EH (cell line): ENCODE results near the gene NKX1-1.
"Not testable (repeated sequence)": the region's sequence is repeated elsewhere in the genome, so short reads cannot be mapped to it uniquely, and the experiment has no call there.

ENCODE experiments used
- DNase-seq: peaks from one replicate; pipeline ENCODE4 v3.0.0-alpha.2; 2015; ENCODE audit warnings: low read depth

Gene NKX1-1

DNA sequence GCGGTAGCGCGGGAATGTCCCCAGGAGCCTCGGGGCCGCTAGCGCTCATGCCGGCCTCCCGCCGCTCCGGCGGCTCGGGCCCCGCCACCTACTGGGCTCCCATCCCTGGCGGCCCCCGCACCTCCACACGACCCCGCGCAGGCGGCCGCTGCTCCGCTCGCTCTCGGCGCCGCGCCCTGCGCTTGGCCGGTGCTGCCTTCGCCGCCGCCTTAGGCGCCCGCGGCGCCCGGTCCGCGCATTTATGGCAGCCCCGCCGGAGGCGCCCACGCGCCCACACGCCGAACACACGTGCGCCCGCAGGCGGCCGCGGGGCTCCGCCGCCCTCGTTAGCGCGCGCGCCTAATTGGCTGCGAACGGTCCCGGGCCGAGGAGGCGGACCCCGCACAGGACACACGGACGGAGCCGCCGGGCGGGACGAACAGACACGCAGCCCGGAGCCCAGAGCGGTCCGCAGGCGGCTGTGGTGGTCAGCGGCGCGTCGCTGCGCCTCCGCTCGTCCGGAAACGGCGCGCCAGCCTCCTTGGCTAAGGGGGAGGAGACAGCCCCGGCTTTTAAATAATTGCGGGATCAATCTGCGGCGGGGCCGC is at the start of gene NKX1-1:
NKX1-1 (minus strand) TSS at position 49 of the 587 bp plus-strand sequence; CDS start at position 49, 0 bp downstream.
- no peak for DNase-seq

DNA sequence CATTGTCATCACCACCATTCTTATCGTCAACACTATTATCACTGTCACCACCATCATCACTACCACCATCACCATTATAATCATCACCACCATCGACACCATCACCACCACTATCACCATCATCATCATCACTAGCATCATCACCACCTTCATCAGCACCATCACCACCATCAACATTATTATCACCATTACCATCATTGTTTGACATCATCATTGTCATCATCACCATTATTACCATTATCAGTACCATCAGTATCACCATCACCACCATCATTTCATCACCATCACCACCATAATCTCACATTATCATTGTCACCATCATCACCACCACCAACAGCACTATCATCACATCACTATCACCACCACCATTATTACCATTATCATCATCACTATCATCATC is 47.5 kb upstream of the NKX1-1 start:
- DNase-seq: no peak

DNA sequence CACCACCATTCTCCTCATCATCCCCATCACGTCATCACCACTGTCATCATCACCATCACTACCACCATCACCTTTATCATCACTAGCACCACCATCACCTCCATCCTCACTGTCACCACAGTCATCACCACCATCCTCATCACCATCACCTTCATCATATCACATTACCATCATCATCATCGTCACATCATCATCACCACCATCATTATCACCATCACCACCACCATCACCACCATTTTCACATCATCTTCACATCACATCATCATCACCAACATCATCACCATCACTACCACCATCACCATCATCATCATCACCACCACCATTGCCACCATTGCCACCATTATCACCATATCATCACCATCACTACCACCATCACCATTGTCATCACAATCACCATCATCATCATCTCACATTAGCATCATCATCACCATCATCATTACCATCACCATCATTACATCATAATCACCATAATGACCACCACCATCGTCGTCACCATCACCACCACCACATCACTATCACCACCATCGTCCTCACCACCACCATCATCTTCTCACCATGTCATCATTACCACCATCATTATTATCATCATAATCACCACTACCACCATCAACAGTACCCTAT is 46.3 kb upstream of the NKX1-1 start:
- DNase-seq: no peak

DNA sequence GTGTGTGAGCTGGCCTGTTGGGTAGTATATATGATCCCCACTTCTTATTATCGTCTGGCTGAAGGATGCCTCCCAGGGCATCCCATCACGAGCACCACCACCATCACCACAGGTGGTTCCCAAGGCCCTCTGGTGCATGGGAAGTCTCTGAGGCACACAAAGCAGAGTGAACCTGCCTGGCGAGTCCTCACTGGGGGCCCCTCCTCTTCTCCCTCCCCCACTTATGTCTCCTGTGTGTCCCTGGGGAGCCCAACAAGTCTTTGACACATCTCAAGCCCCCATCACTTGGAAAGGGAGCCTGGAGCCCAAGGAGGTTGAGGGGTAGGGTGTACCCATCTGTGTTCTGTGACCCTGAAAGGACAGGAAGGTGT is 45.5 kb upstream of the NKX1-1 start:
- DNase-seq: no peak

DNA sequence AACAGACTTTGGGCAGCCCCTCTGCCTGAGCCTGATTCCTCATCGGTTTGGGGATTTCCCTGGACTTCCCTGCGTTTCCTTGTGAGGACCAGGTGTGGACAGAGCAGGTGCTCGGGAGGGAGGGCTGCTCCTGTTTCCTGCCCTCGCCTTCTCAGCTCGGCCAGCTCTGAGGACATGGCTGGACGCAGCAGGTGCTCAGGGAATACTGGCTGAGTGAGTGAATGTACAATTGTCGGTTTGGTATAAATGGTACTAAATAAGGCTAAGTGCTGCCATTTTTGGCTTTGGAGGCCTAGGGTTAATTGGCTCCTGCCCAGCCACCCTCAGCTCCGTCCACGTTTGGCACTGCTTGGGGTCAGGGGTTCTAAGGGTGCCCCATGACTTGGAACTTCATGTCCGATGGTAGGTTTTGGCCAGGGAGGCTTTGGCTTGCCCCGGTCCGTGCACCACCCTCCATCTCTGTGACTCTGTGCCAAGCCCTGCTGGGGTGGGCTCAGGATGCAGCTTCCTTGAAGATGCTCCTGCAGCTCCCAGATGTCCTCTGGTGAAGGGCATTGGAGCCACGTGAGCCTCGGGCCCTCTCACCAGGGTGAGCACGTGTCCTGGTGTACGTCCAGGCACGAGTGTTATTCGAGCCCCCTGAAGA is 45.0 kb upstream of the NKX1-1 start:
- DNase-seq: no peak

DNA sequence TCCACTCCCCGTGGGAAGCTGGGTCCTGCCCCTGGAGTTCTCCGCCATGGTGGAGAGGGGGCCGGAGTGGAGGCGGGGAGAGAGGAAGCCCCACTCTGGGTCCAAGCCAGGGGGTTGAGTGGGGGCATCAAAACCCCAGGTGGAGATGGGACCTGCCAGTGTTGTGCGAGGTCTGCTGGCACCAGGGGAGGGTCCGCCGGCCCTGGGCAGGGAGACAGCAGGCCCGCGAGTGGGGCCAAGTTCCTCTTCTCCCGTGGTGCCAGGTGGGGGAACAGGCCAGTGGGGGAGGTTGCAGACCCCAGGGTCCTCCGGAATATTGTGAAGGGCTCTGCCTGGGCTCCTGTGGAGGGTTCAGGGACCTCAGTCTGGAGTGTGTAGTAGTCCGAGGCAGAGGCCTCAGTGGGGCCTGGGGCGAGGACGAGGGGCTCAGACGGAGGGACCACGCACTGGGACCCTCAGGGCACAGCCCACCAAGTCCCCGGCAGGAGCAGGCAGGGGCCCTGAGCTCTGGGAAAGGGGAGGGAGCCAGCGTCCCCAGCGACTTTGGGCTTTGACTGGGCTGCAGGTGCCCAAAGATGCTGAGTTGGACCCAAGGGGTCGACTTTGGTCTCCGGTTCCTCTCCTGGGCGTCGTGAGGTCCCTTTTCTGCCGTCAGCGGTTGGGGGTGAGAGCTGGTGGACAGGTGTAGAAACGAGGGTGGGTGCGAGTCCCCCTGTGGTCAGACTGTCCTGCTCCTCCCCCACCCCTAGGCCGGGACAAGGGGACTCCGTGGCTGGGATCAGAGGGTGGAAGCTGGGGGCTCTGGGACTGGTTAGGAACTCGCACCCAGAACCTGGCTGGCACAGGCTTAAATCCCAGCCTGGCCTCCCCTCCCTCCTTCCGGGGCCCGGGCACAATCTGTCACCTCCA is 43.8 kb upstream of the NKX1-1 start:
- no peak for DNase-seq

DNA sequence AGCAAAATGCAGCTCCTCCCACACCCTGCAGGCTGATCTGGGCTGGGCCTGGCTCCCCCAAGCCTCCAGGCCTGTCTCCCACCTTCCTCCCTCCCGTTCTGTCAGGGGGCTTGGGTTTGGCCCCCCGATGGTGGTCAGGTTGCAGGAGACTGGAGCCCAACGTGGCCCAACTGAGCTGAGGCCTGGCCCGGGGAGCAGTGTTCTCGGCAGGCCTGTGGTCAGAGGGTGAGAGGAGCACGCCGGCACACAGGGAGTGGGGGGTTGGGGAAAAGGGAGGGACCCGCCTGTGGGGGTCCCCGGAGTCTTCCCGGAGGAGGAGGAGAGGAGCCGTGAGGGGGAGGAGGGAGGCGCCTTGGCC is 43.2 kb upstream of the NKX1-1 start:
- no peak for DNase-seq

DNA sequence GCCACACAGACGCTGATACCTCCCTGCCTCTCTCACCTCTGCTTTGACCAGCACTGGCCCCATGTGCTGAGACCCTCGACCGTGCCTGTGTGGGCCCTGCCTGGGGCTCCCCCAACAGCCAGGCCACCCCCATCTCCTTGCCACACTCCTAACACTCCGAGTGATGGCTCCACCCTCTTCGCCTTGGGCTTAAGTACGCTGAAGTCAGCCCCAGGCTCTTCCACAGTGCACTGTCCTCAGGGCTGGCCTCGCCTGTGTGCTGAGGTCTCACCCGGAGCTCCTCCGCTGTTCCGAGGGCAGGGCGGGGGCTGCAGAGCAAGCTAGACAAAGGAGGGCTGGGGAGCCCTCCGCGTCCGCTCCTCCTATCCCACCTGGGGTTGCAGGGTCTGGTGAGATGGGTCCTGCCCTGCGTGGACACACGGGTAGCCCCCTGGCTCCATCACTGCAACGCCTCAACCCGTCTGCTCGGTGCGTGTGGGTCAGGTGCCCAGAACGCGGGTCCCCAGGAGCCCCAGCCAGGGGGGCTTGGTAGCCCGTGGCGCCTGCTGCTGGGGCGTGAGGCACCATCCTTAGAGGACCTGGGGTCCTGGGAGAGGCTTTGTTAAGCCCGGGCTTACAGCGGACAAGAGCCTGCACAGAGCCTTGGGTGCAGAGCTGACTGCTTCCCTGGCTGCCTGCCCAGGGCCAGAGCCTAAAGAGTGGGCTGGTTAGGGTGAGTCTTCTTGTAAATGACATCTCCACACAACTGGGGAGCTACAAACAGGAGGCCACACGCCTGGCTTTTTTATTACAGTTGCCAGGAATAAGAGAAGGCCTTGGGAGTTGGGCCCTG is 42.6 kb upstream of the NKX1-1 start:
- DNase-seq: no peak

DNA sequence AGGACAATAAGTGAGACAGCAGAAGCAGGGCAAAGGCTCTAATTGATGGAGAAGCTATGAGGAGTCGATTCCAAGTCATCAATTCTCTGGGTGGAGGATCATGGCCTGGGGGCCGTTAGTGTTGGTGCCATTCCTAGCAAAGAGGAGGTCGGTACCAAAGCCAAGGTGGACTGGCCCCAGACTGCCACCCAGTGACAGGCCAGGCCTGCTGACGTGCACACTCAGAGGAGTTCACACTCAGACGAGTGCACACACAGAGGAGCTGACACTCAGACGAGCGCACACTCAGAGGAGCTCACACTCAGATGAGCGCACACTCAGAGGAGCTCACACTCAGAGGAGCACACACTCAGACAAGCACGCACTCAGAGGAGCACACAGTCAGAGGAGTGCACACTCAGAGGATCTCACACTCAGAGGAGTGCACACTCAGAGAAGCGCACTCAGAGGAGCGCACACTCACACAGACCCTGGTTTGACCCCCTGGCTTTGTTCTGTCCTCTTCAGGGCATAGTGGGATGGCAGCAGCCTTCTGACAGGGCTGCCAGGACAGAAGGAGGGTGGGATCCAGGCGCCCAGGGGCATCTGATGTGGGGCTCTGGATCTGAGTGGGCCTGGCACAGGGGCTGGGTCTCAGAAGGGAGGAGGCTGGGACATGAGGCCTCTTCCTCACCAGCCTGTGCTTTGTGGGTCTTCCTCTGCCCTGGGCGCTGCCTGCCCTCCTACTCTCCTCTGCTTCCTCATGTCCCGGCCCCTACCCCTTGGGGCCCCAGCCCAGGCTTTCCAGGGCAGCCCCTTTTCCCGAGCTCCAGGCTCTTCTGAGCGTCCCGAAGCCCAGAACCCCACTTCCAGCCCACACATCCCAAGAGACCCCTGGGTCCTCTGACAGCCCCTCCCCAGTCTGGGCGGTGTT is 41.7 kb upstream of the NKX1-1 start:
- no peak for DNase-seq

DNA sequence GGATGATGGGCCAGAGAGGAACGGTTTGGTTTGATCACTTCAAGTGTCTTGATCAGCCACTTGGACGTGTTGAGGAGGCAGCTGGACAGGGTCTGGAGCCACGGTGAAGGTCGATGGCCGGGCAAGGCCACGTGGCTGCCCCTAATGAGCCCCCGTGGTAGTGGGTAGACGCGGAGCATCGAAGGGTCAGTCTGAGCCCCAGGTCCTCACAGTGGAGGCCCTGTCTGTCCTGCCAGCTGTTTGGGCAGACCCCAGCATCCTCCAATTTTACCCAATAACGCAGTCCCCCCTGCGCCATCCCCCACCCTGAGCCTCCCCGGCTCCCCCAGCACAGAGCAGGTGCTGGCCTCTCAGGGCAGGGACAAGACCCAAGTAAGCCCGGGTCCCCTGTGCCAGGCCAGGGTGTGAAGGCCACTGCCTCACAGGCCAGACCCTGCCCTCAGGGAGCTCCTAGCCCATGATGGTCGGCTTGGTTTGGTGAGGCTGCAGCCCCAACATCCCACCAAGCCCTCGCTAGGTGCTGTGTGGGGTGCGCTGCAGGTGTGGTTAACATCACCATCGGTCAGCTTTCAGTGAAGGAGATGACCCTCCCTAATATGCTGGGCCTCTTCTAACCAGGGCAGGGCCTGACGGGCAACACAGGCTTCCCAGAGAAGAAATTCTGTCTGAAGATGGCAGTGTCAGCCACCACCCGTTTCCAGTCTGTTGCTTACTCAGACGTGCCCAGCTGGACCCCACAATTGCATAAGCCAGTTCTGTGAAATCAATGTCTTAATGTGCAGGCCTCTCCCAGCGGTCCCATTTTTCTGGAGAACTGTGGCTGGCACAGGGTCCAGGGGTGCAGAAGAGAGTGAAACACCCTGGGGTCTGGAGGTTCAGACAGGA is 40.5 kb upstream of the NKX1-1 start:
- DNase-seq: no peak

DNA sequence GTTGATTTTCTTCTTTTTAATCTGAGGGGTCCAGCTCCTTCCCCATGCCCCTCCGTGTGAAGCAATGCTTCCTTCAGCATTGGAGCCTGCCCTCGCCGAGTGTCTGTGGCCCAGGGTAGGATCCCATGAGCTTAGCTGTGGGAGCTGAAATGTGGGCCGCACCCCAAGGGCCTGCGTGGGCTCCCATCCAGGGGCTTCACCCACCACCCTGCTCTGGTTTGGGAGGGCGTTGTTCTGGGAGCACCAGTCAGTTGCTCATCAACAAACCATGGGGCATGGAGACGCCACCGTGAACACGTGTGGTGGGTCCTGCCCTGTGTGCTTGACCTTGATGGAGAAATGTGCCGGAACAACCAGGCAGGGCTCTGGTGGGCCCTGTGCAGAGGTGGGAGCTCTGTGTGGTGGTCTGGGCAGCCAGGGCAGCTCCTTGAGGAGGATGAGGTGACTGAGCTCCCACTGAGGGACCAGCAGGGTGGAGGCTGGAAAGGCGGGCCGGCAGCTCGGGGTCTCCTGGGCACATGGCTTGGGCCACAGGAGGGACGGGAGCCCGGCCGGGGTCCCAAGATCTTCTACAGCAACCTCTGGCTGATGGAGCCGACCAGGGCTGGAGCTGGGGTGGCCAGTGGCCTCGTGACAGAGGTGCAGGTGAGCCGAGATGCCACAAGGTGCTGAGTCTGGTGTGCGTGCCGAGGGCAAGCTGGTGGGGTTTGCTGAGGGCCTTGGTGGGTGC is 39.6 kb upstream of the NKX1-1 start:
- DNase-seq: no peak

DNA sequence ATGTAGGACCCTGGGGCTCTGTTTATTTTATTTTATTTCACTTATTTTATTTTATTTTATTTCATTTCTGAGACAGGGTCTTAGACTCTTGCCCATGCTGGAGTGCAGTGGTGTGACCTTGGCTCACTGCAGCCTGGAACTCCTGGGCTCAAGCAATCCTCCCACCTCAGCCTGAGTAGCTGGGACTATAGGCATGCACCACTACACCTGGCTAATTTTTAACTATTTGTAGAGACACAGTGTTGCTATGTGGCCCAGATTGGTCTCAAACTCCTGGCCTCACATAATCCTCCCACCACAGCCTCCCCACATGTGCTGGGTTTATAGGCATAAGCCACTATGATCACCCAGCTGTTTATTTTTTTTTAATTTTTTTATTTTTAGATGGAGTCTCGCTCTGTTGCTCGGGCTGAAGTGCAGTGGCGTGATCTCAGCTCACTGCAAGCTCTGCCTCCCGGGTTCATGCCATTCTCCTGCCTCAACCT is 37.5 kb upstream of the NKX1-1 start:
- not testable (repeated sequence) for DNase-seq

DNA sequence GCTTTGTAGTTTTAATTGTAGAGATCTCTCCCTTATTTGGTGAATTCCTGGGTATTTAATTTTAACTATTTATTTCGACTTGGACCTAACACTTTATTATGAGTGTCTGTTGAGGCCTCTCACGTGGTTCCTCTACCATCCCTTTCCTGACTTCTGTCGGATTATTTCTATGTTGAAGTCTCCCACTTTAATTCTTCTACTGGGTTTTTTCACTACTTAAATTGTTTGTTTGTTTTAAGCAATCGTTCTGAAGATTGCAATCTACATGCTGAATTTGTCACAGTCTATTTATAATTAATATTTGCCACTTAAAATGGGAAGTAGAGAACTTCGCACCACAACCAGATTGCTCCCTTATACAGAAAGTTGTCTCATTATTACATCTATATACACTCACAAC is 20.8 kb upstream of the NKX1-1 start:
- DNase-seq: no peak

DNA sequence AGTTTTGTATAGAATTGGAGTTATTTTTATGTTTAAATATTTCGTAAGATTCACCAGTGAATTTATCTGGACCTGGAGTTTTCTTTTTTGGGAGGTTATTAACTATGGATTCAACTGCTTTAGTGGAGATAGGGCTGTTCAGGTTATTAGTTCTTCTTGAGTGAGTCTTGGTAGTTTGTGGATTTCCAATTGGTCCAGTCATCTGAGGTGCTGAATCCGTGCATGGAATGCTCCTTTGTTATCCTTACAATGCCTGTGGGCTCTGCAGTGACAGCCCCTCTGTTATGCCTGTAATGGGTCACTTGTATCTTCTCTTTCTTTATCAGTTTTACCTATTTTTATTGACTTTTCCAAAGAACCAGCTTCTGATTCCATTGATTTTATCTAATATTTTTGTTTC is 15.4 kb upstream of the NKX1-1 start:
- DNase-seq: no peak

DNA sequence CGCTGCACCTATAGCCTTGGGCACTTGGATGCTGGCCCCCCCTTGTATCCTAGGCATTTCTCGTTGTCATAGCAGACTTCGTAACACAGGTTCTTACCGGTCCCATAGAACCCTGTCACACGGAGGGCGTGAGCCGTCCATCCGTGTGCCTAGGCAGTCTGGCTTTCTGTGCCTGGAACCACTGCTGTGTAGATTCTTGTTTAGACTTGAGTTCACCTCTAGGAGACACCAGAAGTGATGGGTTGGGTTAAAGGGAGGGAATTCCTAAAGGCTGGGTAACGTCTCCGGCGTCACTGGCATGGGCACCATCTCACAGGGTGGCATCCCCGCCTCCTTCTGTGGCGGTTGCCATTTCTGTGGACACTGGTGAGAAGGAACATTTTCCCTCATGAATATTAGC is 13.5 kb upstream of the NKX1-1 start:
- DNase-seq: no peak

DNA sequence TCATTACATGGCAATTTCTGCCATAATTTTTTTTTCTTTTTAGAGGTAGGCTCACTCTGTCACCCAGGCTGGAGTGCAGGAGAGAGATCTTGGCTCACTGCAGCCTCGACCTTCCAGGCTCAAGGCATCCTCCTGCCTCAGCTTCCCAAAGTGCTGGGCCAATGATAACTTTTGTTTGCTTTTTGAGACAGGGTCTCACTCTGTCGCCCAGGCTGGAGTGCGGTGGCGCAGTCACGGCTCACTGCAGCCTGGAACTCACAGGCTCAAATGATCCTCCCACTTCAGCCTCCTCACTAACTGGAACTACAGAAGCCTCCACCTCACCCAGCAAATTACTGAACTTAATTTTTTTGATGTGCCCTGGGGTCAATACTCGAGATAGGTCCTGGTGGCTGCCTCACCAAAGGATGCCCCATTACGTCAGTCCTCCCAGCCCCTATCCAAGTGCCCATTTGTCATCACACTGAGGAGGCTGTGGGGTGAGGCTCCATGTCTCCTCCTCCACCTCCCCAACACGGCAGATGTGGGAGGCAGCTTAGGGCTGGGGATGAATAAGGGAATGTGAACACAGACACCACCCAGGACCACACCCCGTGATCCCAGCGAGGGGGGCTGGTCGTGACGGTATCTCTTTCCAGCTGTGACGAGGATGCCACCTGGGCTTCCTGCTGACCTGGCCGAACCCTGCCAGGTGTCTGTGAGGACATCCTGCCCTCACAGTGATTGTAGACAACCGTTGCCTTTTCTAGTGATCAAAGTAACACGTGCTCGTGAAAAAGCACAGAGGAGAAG is 12.4 kb upstream of the NKX1-1 start:
- DNase-seq: no peak

DNA sequence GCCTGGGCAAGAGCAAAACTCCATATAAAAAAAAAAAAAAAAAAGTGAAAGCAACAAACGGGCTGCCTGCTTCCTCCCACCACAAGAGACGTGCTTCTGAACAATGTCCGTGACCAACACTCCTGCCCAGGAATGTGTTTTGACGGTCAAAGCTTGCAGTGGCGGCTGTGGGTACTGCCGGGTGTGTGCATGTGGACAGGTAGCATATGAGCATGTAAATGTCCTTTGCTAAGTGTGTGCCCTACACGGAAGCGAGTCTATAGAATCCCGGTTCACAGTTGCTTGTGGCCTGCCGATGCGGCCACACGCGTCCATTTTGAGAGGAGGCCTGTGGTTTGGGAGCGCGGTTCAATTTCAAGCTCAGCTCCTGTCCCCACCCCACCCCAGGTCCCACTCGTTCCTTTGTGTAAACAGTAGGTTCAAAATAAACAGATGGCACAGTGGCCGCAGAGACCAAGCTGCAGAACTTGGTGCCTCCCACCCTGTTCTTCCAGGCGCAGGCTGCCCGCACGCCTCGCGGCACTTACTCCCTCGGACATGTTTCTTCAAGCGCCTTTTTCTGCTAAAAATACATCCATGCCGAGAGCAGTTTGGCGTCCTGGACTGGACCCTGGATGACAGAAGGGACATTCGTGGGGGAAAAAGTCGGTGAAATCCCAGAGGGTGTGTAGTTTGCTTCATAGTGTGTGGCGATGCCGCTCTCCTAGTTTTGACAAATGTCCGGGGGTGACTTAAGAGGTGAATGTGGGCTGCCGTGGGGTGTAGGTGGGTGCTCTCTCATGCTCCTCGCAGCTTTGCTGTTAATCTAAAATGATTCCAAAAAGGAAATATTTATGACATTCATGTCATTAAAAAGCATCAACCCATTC is 11.5 kb upstream of the NKX1-1 start:
- DNase-seq: no peak
